ENCODE measurements around the gene SPSB2. TPM values are rescaled to one million over a fixed set of nuclear protein-coding genes. Genes with fewer than 3 reads are reported as not detected.

SPSB2 gene
- polyA plus RNA-seq, 1 of the 3 experiments (the other 2 are of a cell fraction): 16.9 TPM

GRCh38 chr12:6914947-6915788 is 42.1 kb upstream of the SPSB2 start:
- H4K20me1 ChIP-seq (ENCODE audit: insufficient read depth): no peaks in the 10 kb centered on the region
- TF ChIP-seq RAD21 (IDR thresholded peaks at IDR 0.05; ENCODE audit: low read length) (no peak), PBX3 (IDR thresholded peaks at IDR 0.05) (no peak), CHD2 (IDR thresholded peaks at IDR 0.05; ENCODE audit: low read length, partially characterized antibody) (peak; percentile 12), TCF12 (IDR thresholded peaks at IDR 0.05) (no peak), USF2 (IDR thresholded peaks at IDR 0.05; ENCODE audit: borderline replicate concordance, low read depth, low read length) (no peak)
- peaks cover 13% of the 10 kb centered on the region; the same call in 1 of the 2 replicates for H3K79me2 ChIP-seq (ENCODE audit: insufficient read depth)
- no peaks in the 10 kb centered on the region for H3F3A ChIP-seq (replicated peaks; ENCODE audit: insufficient read depth)
- H2AFZ ChIP-seq (ENCODE audit: low read depth): peak overlapping the region; percentile 74; the same call in 1 of the 2 replicates
- H3K9me2 ChIP-seq: no peaks in the 10 kb centered on the region
- peaks cover 14 to 18% of the 10 kb centered on the region in 2 experiments; a peak in 2 of 4 replicates for H3K4me1 ChIP-seq (ENCODE audit: control insufficient read depth in 1 of 2, insufficient read depth in 2 of 2, low read depth in 1 of 2, low read length in 1 of 2)
- H3K27ac ChIP-seq (ENCODE audit: low read depth in 2 of 2, low read length in 1 of 2): peak overlapping the region; percentile 49 to 82; a peak in 3 of 4 replicates
- peak overlapping the region; percentile 75 for H3K9ac ChIP-seq
- WGBS (ENCODE audit: low lambda C conversion rate): 11% methylated on average over 20 of the region's 29 CpGs
- peak; percentile 80 for DNase-seq
- CTCF ChIA-PET: interaction anchor here (1.0 to 9.6 kb wide), 7 partner anchors 10 to 47 kb away, joined by 3 to 62 read pairs (median 4); partner anchors contain the start of genes C12orf57 and RNU7-1
- no peaks in the 10 kb centered on the region for H3K9me3 ChIP-seq
- POLR2A ChIA-PET: interaction anchor here (0.8 to 4.2 kb wide), 7 partner anchors 10 to 42 kb away, joined by 3 to 21 read pairs (median 11); partner anchors contain the start of genes C12orf57, RNU7-1 and SPSB2
- H3K4me2 ChIP-seq: peak overlapping the region; percentile 97
- peaks cover under 1 to 9% of the 10 kb centered on the region in 2 experiments for H3K36me3 ChIP-seq (replicated peaks in 1 of 2; ENCODE audit: control insufficient read depth in 1 of 2, insufficient read depth in 2 of 2, low read length in 1 of 2)
- peak overlapping the region; percentile 69 to 92 for H3K4me3 ChIP-seq (ENCODE audit: low read depth in 2 of 2, low read length in 1 of 2)
- no peaks in the 10 kb centered on the region for H3K27me3 ChIP-seq (ENCODE audit: insufficient read depth)

- H3F3A ChIP-seq (replicated peaks; ENCODE audit: insufficient read depth): peaks cover 4% of the 10 kb centered on the region
- peaks cover 14 to 18% of the 10 kb centered on the region in 2 experiments; a peak in 2 of 4 replicates for H3K4me1 ChIP-seq (ENCODE audit: control insufficient read depth in 1 of 2, insufficient read depth in 2 of 2, low read depth in 1 of 2, low read length in 1 of 2)
- peak within 1 kb of the TSS; percentile 49 to 82 for H3K27ac ChIP-seq (ENCODE audit: low read depth in 2 of 2, low read length in 1 of 2)
- H3K4me2 ChIP-seq: peak within 1 kb of the TSS; percentile 97
- WGBS (ENCODE audit: low lambda C conversion rate): 8% methylated on average over 15 of the region's 68 CpGs
- peak; percentile 21; the same call in 1 of the 2 replicates for TF ChIP-seq USF2 (IDR thresholded peaks at IDR 0.05; ENCODE audit: borderline replicate concordance, low read depth, low read length)
- TF ChIP-seq GABPA (IDR thresholded peaks at IDR 0.05; ENCODE audit: low read depth): no peak
- TF ChIP-seq FOSL2 (IDR thresholded peaks at IDR 0.05; ENCODE audit: borderline replicate concordance, low read depth): peak; percentile 64; the same call in 1 of the 2 replicates
- TF ChIP-seq MXI1 (IDR thresholded peaks at IDR 0.05; ENCODE audit: low read depth, low read length): peak; percentile 29; the same call in 1 of the 2 replicates
- no peak for TF ChIP-seq SIN3A (IDR thresholded peaks at IDR 0.05; ENCODE audit: borderline replicate concordance, low read depth, low read length)
- no peak for TF ChIP-seq FOXM1 (IDR thresholded peaks at IDR 0.05; ENCODE audit: low read depth)
- no peak for TF ChIP-seq PBX3 (IDR thresholded peaks at IDR 0.05)
- TF ChIP-seq USF1 (IDR thresholded peaks at IDR 0.05; ENCODE audit: borderline replicate concordance, low read depth): peak; percentile 89
- TF ChIP-seq MAX (IDR thresholded peaks at IDR 0.05; ENCODE audit: low read depth): peak; percentile 36; the same call in 1 of the 2 replicates
- no peaks in the 10 kb centered on the region for H3K9me2 ChIP-seq
- no peaks in the 10 kb centered on the region for H4K20me1 ChIP-seq (ENCODE audit: insufficient read depth)
- H3K9ac ChIP-seq: peak within 1 kb of the TSS; percentile 75
- H3K36me3 ChIP-seq (replicated peaks in 1 of 2; ENCODE audit: control insufficient read depth in 1 of 2, insufficient read depth in 2 of 2, low read length in 1 of 2): peaks cover 0 to 7% of the 10 kb centered on the region in 2 experiments
- CTCF ChIA-PET: interaction anchor here (0.7 to 9.6 kb wide), 8 partner anchors 11 to 47 kb away, joined by 3 to 62 read pairs (median 6); partner anchors contain the start of genes C12orf57, RNU7-1 and SPSB2
- H3K9me3 ChIP-seq: no peaks in the 10 kb centered on the region
- POLR2A ChIA-PET: interaction anchor here (0.7 to 4.2 kb wide), 11 partner anchors 9 to 49 kb away, joined by 3 to 21 read pairs (median 4); partner anchors contain the start of genes ATN1, C12orf57, RNU7-1 and SPSB2
- peaks cover 13% of the 10 kb centered on the region; the same call in 1 of the 2 replicates for H3K79me2 ChIP-seq (ENCODE audit: insufficient read depth)
- H2AFZ ChIP-seq (ENCODE audit: low read depth): peak within 1 kb of the TSS; percentile 91
- H3K4me3 ChIP-seq (ENCODE audit: low read depth in 2 of 2, low read length in 1 of 2): peak within 1 kb of the TSS; percentile 69 to 92
- peak; percentile 91 for DNase-seq
- no peaks in the 10 kb centered on the region for H3K27me3 ChIP-seq (ENCODE audit: insufficient read depth)
Observed at GRCh38 chr12:6914246-6914946, 41.3 kb upstream of the SPSB2 start, which contains the start of gene ENO2. Gene ENO2 (plus strand): TSS chr12:6914580. CDS start chr12:6915833, 1,253 bp downstream.

Measured in SK-N-SH (cell line).